Upper lobe of left lung (tissue), 4 donors: Measurements from ENCODE around the gene ACVRL1.

ENCODE experiments used
- CTCF ChIP-seq, 6 experiments: fragments of 450-650 bp in 4 of 6; fragments of 200-600 bp in 2 of 6; sonication (generic) in 2 of 6; IDR thresholded peaks; one replicate each; pipeline ENCODE4 v1.5.1; 2016 to 2019; ENCODE audit warnings: antibody characterized with exemption in 6 of 6
- POLR2A ChIP-seq, 4 donors: fragments of 450-650 bp; IDR thresholded peaks; one replicate each; pipeline ENCODE4 v1.5.1; 2016 to 2017; ENCODE audit warnings: antibody characterized with exemption in 4 of 4, mild to moderate bottlenecking in 2 of 4
- POLR2AphosphoS5 ChIP-seq, 2 donors: sonication (generic); formaldehyde crosslinking; IDR thresholded peaks; one replicate each; pipeline ENCODE4 v1.5.1; 2017; ENCODE audit warnings: antibody characterized with exemption in 2 of 2

GRCh38 chr12:51942056-51942455 lies 34.8 kb downstream of the ACVRL1 start:
- TF ChIP-seq CTCF (IDR thresholded peaks at IDR 0.05) (no peak), POLR2AphosphoS5 (IDR thresholded peaks at IDR 0.05) (no peak), POLR2A (IDR thresholded peaks at IDR 0.05) (no peak)
